UCSD-AML1 (cell line): ENCODE data around the gene LILRB5.
"Not testable (repeated sequence)": the region's sequence is repeated elsewhere in the genome, so short reads cannot be mapped to it uniquely, and the experiment has no call there.

Source experiments
- DNase-seq: peaks from one replicate; lab custom pipeline; 2025; ENCODE audit not compliant: unreplicated experiment; lab: John Stamatoyannopoulos, UW

Gene LILRB5

DNA sequence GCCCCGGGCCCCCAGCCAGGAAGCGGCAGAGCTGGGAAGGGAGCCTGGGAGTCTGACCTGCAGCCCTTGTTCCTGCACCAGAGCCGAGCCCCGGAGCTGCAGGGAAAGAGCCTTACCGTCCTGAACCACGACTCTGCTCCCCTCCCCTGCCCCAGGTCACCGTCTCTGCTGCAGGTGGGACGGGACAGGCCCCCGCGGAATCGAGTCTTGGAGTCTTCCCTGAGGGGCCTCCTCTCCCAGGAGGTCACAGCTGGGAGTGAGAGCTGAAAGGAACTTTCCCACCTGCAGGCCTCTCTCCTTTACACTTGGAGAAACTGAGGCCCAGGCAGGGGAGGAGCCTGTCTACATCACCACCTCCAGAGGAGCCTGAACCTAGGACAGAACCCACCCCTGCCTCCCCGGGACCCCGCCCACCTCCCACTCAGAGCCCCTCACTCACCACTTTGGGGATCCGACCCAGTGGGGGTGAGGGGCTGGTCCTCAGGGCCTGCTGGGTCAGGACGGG, 20.1 kb upstream of the LILRB5 start:
- not testable (repeated sequence) for DNase-seq

DNA sequence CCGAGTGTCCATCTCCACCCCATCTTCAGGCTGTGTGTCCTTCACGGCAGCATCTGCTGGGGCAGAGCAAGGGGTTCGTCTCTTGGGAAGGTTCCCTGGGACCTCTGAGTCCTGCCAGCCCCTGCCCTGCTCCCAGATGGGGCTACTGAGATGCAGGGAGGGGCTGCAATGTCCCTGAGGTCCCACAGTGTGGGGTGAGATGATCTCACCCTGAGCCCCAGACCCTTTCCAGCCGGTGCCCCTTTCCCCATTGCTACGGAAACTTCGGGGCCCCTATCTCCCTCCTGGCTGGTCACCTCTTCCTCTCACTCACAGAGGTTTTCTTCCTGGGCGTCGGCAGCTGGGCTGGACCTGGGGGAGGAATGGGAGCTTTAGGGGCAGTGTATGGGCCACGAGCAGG, 18.9 kb upstream of the LILRB5 start:
- DNase-seq = no peak

DNA sequence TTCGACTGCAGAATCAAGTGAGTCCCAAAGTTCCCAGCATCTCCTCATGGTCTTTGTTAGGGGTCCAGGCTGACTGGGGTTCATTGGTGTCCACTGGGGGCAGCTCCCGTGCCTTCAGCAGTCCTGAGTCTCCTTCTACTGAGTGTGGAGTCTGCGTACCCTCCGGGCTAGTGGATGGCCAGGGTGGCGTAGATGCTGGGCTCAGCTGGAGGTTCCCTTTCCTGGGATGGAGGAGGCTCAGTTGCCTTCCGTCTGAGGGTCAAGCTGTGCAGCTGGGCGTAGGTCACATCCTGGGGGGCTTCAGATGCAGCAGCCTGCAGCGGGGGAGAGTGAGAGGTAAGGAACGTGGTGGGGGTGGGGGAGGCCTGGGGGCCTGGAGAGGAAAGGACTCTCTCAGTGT, 17.4 kb upstream of the LILRB5 start:
- DNase-seq = not testable (repeated sequence)

DNA sequence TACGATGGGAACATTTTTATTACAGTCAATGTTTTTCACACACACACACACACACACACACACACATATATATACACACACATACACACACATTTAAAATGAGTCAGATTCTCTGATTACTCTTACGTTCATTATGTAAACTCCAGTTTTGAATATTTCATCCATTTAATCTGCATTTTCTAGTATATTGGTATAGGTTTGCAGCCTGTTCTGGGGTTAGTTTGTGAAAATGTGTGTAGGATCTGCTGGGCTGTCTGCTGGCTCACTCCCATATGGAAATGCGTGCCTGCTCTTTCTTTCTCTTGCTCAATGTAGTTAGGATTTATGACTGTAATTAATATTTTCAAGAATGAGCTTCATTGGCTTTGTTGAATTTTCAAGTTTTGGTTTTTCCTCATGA, 16.7 kb upstream of the LILRB5 start:
- DNase-seq = no peak

DNA sequence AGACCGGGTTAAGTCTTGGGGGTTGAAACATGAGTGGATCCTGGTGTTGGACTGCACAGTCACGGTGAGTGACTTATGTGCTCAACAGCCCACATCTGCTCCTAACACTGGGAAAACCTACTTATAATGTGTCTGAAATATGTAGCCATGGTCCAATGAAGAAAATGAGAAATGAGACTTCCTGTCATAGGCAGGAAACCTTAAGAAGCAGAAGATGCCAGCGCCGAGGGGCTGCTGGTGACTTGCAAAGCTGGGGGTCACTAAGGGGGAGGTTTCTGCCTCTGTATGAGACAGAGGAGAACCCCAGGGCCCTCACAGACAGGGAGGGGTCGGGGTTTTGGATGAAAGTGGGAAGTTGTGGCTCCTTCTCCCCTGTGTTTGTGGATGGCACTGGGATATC, 15.1 kb upstream of the LILRB5 start:
- DNase-seq = not testable (repeated sequence)

DNA sequence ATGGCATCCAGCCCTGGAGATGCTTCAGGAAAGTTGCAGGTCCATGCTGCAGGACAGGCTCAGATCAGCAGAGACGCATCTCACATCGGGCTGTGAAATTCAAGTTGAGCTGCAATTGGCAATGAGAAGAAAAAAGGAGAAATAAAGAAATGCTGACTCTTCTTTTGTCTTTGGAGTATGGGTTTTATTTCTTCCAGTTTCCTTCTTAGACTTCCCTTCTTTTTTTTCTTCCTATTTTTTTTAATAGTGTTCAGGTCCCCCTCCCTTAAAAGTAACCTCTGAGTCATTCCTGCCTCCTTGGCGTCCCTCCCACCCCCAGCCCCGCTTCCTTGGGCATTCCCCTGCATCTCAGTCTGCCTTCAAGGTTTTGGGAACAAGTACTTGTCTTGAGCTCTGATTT, 14.5 kb upstream of the LILRB5 start:
- DNase-seq = not testable (repeated sequence)

DNA sequence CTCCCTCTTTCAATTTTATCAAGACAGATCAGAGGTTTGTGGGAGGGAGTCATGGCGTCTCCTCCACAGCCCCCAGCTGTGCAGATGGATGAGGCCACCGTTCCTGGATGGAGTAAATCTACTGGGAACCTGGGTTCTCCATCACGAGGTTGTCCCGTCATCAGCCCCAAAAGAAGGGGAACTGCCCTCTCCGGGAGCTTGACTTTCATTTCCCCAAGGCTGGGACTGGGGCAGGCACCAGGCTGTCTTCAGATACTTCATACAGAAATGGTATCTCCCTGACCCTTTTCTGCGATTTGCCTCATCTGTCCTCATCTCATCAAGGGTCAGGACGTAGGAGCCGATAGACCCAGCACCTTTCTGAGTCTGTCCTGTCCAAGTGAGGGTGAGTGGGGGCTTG, 14.0 kb upstream of the LILRB5 start:
- DNase-seq = no peak

DNA sequence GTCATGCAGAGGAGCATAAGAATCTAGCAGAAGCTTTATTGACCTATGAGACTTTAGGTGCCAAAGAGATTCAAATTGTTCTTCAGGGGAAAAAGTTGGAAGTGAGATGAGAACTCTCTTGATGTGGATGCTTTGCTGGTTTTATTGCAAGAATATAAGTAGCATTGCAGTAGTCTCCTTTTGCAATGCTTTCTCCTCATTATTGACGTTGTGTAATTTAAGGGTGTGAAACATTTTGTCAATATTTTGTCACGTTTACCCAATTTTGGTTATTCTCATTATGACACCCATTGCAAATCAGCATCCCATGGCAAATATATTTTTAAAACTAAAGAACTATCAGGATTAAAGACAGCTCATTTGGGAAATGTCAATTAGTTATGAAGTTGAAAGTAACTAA, 11.9 kb upstream of the LILRB5 start:
- DNase-seq = no peak

DNA sequence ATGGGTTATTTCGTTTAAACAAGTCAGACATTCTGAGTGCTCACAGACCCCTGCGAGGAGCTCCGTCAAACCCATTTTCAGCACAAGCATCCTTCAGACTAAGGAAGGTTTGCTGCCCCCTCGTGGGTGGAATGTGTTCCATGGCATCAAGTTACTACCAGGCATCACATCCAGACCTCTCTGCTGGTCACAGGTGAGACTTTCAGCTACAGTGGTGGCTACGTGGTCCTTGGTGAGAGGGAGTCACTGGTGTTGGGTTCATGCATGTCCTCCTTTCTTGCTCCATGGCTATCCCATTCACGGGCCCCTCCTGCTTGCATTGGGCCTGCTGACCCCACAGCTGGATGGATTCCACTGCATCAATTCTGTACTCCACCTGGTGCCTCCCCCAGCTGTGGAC, 9.1 kb upstream of the LILRB5 start:
- peak; percentile 75 for DNase-seq

DNA sequence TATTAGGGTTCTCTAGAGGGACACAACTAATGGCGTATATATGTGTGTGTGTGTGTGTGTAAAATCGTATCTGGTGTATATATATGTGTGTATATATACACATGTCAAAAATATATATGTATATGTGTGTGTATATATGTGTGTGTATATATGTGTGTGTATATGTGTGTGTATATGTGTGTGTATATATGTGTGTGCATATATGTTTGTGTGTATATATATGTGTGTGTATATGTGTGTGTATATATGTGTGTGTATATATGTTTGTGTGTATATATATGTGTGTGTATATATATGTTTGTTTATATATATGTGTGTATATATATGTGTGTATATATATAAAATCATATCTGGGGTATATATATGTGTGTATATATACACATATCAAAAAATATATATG, 5.4 kb upstream of the LILRB5 start:
- no peak for DNase-seq

DNA sequence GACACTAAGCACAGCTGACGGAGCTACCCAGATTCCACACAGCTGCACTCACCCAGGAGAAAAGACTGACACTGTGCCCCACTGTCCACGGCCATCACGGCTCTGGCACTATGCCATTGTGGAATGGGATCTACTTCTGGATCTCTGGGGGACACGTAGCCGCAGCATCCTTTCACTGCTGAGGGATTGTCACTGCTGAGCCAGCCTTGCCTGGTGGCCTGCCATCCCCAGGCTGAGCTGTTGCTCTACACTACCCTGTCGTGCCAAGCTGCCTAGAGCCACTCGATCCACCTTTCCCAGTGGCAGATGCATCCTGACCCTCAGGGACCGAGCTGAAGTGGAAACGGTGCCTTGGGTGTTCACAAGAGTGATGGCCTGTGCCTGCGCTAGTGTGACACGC, 5.0 kb upstream of the LILRB5 start:
- no peak for DNase-seq

DNA sequence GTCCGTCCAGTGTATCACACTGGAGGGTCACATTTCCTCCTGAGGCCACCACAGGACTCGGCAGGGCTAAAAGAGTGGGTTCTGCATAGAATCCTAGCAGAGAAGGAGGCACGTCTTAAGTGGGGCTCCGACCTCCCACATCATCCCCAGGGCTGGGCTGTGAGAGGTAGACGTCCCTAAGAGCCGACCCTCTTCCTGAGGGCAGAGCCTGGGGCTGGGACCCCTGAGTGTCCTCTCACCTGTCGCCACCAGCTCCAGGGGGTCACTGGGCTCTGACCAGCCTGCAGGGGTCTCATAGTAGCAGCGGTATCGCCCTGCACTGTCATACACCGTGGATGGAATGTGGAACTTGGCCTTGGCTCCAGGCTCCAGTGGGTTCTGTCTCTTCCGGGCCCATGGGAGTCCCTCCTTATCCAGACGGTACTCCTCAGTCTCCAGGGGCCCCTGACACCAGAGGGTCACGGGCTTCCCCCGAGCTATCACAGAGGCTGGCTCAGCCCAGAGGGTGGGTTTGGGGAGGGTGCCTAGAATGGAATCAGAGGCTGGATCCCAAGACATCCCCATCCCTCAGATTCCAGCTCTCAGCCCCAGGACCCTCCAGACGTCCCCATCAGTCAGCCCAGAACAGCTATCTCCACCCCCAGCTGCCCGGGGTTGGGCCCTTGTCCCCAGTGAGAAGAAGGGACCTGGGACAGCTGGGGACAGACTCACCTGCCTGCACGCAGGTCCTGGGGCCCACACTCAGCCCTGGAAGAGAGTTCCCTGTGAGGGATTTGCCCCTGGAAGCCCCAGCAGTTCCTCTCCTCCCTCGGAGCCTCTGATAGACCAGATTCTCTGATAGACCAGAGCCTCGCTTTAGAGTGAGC, 590 bp downstream of the LILRB5 start:
- no peak for DNase-seq

DNA sequence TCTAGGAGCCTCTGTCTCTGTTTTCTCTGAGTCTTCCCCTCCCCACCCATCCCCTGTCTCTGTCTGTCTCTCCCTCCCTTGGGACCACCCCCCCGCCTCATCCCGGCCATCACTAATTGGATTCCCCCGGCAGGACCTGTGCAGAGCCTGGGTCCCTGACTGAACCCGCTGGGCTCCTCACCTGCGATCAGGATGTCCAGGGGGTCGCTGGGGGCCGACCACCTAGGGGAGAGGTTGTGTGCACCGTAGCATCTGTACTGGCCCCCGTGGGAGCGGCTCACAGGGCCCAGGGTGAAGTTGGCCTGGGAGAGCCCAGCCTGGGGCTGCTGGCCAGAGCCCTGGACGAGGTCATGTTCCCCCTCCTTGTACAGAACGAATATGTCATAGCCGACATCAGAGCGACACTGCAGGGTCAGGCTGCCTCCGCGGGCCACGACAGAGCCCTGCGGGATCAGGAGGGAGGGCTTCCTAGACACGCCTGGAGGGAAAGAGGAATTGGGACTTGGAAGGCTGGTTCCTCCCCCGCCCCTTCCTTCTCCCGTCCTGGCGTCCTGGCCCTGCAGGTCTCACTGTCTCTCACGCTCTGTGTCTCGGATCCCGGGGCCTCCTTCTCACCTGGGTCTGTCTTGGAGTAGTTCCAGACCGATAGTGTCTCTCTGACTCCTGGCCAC, 1.8 kb downstream of the LILRB5 start:
- no peak for DNase-seq

DNA sequence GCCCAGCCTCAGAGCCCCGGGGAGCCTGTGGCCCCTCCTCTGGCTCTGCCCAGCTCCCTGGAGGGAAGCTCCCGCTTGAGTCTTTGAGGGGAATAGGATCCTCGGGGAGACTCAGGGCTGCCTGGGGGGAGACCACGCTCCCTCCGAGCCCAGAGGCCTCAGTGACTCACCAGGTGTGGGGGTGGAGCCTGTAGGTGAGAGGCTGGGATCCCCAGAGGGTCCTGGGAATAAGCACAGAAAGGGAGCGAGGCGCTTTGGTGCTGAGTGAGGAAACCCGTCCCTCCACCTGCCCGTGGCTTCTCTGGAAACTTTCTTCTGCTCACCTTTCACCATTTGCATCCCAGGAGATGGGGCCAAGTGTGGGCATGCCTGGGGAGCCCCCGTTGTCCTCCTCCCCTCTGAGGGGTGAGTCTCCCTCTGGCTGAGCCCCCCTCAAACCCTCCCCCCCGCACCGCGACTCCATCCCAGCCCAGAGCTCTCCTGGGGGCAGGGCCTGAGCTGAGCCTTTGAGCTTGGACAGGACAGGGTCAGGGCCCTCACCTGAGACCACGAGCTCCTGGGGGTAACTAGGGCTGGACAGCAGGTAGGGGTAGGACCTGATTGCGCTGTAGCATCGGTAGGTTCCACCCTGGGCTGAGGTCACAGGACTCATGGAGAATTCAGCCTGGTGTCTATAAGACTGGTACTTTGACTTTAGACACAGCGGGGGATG, 2.7 kb downstream of the LILRB5 start:
- no peak for DNase-seq

DNA sequence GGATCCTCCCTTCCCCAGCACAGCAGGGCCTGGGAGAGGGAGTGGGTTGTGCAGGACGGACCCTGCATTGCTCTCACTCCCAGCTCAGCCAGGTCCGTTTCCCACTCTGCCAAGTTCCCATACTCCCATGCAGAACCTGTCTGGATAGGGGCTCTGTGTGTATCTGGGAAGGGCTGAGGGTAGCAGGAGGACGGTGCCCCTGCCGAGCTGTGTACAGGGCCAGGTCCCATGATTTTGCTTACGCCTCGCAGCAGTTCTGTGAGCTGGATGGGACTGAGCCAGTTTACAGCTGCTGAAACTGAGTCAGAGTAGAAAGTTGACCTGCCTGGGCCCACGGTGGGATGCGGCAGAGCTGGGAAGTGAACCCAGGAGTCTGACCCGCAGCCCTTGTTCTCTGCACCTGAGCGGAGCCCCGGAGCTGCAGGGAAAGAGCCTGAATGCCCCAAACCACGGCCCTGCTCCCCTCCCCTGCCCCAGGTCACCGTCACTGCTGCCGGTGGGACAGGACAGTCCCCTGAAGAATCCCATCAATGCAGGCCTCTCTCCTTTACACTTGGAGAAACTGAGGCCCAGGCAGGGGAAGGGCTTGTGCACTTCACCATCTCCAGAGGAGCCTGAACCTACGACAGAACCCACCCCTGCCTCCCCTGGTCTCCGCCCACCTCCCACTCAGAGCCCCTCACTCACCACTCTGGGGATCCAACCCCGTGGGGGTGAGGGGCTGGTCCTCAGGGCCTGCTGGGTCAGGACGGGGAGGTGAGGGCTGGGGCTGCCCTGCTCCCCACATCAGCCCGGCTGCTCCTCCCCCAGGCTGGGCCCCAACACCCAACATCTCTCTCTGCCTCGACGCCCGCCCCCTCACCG, 3.5 kb downstream of the LILRB5 start:
- no peak for DNase-seq

DNA sequence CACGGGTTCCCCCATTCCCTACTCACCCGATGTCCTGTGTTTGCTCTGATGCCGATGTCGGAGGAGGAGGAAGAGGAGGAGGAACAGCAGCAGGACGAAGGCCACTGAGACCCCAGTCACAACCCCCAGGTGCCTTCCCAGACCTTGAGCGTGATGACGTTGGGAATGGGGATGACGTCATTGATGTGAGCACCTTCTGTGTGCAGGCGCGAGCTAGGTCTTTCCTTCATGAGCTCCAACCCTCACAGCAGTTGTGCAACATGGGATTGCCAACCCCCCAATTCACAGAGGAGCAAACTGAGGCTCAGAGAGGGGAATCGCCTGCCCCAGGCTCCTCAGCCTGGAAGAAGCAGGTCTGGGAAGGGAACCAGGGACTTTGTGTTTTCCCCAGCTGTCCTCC, 4.2 kb downstream of the LILRB5 start:
- no peak for DNase-seq

DNA sequence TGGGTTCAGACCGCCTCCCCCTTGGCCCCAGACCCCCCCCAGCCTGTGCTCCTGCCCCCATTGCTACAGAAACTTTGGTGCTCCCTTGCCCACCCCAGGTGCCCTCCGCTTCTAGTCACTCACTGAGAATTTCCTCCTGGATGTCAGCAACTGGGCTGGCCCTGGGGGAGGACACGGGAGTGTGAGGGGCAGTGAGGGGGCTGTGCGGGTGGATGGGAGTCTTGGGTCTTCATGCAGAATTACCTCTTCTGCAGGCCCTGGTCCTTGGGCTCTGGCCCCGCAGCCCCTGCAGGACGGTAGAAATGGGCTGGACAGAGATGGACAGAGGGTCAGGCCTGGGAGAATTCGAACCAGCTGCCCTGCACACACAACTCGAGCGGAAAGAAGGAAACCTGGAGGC, 4.8 kb downstream of the LILRB5 start:
- DNase-seq = no peak

DNA sequence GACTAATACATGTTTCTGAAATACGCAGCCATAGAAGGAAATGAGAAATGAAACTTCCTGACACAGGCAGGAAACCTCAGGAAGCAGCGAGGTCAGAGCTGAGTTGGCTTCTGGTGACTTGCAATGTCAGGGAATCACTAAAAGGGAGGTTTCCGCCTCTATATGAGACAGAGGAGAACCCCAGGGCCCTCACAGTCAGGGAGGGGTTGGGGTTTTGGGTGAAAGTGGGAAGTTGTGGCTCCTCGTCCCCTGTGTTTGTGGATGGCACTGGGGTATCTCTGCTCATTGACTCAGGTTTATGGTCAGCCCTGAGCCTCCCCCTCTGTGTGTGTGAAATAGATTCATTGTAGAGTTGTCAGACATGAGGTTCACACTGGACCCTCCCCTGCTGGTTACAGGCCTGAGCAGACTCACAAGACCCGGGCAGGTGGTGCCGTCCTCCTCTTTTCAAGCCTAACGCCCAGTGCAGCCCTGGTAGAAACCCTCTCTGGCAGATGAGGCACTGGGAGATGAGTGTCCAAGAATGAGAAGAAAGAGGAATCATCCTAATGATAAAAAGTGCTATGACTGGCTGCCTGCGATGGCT, 9.0 kb downstream of the LILRB5 start:
- DNase-seq = peak; percentile 70

DNA sequence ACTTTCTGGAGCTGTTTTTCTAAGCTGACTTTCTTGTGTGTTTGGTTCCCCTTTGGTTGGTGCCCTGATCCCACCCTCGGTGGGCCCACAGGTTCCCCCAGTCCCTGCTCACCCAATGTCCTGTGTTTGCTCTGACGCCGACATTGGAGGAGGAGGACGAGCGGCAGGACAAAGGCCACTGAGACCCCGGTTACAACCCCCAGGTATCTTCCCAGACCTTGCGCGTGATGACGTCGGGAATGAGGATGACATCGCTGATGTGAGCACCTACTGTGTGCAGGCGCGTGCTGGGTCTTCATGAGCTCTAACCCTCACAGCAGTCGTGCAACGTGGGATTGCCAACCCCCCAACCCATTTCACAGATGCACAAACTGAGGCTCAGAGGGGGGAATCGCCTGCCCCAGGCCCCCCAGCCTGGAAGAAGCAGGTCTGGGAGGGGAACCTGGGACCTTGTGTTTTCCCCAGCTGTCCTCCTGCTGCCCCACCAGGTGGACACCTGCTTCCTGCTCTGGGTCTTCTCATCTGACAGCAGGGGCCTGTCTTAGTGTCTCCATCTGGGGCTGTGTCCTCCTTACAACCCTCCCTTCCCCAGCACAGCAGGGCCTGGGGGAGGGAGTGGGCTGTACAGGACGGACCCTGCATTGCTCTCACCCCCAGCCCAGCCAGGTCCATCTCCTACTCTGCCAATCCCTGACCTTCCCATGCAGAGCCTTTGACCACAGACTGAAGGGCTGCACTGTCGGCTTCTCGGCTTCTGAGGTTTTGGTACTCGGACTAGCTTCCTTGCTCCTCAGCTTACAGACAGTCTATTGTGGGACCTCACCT, 9.8 kb downstream of the LILRB5 start:
- peak; percentile 53 for DNase-seq

DNA sequence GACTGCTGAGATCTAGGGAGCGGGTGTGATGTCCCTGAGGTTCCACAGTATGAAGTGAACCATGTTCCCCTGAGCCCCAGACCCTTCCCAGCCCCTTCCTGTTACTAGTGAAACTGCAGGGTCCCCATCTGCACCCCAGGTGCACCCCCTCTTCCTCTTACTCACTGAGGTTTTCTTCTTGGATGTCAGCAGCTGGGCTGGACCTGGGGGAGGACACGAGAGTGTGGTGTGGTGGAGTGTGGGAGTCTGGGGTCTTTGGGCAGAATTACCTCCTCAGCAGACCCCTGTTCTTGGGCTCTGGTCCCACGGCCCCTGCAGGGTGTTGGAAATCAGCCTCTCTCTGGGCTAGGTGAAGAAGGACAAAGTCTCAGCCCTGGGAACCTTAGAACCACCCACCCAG, 11.1 kb downstream of the LILRB5 start:
- DNase-seq = peak; percentile 24
